HG03558 (cell line): ENCODE measurements around the gene GOT1.

Experiments
- ATAC-seq: cut with Tn5 transposase; IDR thresholded peaks from one replicate; pipeline ENCODE4 v1.9.1; 2021; ENCODE audit warnings: moderate number of reproducible peaks; ENCODE audit not compliant: unreplicated experiment; ENCODE audit errors: extremely low read depth

Gene GOT1

DNA sequence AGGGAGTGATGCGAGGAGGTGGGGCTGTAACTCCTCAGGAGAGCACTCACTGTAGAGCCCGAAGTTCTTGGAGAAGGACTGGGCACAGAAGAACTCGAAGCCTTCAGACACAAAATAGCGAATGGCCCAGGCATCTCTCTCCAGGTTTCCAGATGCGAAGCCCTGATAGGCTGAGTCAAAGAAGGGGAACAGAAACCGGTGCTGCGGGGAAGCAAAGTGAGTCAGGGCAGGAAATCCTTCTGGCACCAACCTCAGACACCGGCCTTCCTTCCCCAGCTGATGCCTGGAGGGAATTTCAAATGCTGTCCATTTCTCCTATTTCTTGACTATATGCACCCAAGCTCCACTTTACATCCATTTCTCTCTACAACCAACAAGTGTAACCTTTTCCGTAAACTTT is 26.8 kb downstream of the GOT1 start:
- no peak for ATAC-seq

DNA sequence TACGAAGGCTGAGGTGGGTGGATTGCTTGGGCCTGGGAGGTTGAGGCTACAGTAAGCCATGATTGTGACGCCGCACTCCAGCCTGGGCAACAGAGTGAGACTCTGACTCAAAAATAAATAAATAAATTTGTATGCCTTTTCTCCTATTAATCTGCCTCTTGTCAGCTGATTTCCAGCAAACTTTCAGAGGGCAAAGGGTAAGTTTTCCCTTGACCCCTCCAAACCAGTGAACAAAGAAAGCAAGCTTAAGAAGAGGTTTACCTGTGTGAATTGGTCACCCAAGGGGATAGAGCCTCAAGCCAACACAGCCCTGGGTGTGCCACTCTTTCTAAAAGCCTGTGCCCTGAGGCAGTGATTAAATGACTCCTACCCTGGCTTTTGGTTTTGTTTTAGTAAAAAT is 30.8 kb downstream of the GOT1 start:
- no peak for ATAC-seq

DNA sequence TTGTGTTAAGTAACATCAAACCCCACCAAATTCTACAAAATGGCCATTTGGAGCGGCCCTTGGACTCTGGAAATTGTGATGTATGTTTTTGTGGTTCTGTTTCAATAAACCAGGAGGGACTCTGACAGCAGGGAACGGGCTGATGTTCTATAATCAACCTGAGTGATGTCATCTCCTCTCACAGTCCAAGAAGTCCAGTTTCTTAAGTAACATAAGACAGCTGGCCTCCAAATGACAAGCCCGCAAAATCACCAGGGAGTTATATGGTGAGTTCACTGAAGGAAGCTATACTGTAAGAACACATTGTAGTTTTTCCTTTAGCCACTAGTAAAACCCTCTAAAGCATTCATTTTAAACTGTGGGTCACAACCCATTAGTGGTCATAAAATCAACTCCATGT is 34.0 kb downstream of the GOT1 start:
- no peak for ATAC-seq

DNA sequence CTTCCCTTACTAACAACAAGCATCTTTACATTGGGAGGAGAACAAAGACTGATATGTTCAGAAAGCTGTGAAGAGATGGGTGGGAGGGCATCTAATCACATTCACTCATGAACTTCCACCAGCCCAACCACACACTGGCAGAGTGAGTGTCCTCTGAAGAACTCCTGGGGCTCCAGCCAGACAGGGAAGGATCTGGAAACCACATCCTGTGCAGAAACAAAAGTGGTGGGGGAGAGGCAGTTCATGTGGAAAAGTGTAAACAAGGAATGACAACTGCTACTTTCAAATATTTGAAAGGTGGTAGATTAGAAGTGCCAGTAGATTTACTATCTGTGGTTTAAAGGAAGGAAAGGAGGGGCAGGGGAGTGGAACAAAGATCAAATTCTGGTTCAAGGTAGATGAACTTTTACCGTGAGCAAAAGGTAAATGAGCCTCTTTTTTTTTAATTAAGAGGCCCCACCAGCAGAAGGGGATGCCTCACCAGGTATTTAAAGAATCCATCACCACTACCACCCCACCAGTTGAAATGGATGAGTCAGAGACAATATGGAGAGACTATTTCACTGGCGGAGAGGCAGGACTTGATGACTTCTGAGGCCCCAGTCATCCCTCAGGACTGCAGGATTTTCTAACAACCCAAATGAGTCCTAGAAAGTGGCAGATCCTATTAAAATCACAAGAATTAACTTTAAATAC is 34.5 kb downstream of the GOT1 start:
- ATAC-seq, result no peak

DNA sequence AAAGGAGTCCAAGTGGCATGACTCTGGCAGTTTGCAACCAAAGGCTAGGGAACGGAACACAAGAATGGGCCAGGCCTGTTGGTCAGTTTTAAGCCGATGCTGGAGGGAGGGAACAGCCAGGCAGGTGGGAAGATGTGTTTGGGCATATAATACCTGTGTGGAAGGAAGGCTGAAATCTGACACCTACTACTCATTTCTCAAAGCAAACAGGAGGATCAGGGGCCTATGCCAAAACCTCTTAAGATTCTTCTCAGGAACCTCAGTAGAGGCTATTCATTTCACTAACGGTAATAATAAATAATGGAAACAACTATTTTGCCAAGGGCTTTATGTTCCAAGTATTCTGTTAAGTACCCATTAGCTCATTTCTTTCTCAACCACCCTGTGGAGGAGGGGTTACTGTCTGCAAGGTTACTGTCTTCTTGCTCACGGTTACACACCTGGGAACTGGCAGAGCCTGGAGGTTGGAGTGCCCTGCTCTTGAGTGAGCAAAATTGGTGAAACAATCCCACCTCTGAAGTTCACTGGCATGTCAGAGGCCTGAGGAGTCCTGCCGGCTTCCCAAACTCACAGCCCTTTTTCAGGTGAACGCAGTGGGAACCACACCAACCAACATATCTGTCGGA is 35.5 kb downstream of the GOT1 start:
- ATAC-seq, result no peak

DNA sequence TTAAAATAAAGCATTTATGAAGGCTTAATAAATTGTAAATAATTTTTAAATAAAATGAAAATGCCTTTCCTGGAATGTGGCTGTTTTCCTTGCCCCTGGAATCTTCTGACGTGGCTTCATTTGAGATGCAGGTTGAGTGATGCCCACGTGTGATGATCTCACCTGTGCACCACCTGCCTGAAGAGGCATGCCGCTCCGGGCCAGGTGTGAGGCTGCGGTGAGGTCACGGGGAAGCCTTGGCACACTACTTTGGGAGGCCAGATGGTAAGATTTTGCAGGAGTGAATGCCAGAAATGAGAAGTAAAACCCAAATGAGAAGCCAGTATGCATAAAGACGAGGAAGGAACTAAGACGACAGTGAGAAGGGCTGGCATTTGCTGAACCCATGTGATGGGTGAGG is 36.2 kb downstream of the GOT1 start:
- ATAC-seq, result no peak

DNA sequence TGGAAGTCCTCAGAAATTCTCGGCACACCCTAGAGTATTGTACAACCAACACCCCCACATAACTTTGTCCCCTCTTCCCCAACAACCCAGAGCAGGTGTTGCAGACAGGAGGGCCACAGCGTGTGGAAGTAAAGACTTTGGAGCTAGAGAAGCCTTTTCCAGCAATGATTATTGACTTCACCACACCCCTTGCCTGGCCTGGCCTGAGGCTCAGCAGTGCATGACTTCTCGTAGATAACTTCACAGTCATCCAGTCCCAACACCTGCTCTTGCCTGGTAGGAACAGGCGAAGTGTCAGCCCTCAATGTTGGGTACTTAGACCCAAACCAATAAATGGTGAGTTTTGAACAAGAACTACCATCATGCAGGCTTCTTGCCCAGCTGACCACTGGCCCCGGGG is 36.7 kb downstream of the GOT1 start:
- no peak for ATAC-seq

DNA sequence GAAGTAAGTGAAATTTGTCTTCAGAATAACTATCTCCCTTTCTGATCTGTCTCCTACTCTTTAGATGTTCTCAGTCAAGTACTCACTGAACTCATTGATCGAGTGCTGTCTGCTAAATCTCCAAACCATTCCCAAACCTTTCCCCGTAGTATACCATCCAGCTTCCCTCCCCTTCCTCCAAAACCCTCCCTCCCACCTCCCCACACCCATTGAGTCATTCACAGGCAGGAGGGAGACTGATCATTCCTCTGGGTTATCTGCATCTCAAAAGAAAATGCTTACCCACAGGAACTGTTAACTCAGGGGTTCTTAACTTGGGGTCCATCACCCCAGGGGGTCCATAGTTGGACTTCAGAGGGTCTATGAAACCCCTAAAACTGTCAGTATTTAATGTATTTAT is 37.4 kb downstream of the GOT1 start:
- ATAC-seq, result no peak

DNA sequence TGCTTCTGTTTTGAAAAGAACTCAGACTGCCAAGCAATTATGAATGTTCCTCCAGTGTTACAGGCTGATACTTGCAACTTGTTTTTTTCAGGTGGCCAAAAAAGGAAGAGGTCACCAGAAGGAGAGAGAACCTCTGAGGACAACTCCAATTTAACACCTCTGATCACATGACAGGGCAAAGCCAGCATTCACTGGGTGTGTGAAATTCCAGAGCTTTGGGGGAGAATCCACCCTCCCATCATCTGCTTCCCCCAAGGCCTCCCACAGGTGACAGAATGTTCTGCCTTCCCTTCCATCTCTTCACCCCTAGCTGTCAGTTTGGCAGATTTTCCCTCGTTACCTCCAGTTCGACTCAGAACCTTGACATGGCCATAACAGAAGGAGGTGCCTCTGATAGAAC is 39.1 kb downstream of the GOT1 start:
- no peak for ATAC-seq

DNA sequence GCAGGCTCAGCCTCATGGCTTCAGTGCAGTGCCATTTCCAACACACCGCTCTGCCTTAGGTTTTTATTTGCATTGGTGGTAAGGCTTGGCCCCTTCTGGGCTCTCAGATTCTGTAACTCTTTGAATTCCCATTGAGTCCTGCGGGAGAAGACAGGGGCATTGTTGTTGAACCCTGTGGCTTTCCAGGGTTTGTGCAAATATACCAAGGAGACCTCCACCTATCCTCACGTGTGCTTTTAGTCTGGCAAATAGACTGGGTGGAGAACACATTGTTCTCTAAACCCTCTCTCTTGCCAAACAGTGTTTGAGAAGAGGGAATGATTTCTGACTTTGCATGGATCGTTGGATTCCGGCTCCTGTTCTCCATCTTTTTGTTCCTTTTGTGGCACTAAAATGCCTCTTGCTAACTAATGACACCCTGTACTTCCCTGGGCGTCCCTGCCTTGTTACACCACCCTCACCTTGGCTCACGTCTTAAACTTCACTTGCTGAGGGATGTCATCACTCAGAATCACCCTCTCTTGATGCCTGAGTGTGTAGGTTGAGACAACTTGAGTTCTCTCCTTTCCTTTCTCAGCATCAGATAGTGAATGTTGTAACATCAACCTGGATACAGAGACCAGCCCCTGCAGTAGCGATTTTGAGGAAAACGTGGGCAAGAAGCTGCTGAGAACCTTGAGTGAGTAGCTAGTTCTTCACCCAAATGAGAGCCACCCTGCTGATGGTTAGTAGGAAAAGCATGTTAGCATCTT is 40.5 kb downstream of the GOT1 start:
- no peak for ATAC-seq

DNA sequence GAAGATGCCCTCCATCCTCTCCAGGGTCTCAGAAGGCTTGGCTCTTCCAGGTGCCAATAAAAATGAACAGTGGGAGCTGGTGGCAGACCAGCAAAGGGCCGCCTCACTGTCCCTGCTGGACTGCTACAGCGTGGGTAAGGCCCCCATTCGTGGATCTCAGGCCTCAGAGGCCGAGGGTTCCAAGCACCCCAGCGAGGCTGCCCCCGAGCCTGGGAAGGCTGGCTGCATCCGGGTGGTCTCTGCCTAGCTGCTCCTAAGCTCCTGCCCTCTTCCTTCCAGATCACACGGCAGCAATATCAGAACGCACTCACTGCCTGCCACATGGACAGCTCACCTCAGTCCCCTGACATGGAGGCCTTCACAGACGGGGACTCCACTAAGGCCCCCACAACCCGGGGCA is 42.9 kb downstream of the GOT1 start:
- no peak for ATAC-seq

DNA sequence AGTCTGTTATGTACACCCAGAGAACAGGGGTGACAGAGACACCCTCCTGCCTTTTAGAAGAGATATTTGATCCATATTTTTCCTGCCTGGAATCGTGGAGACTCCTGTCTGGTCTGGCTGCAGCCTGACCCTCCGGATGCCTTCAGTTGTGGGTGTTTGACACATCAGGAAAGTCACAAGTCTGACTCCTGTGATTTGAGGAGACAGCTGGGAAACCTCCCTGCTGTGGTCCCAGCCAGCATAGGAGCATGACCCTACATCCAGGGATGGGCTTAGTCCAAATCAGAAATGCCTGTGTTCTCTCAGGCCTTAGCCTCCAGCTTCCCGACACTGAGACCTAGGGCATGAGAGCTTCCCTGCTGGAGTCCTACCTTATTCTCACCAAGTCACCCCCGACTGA is 43.4 kb downstream of the GOT1 start:
- ATAC-seq, result no peak

DNA sequence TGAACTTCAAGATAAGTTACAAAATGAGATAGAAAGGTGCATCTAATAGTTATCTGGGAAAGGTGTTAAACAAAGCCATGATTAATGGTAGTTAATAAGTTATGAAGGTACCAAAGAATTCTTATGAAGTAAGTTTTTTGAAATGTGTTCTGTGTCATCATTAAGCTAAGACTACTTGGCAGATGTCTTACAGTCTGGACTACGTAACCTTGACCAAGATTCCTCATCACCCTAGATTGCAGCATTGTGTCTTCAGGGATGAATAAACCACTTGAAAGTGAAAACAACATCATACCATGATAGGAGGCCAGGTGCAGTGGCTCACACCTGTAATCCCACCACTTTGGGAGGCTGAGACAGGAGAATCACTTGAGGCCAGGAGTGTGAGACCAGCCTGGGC is 48.2 kb downstream of the GOT1 start:
- ATAC-seq, result no peak

DNA sequence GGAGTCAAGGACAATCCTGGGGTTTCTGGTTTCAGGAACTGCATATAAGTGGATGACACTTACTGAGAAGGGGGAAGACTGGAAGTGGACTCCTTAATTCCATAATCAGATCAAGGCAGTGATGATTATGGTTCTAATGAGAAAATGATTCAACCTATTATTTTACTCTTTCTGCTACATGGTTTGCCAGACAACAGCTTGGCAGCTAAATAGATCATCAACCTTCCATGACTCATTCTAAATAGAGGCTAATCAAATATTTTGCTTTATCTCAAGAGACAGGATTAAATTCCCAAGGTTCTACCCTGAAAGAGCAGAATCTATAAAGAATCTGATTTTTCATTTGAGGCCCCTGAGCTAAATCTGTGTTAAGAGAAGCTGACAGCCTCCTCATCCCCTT is 55.0 kb downstream of the GOT1 start:
- ATAC-seq, result no peak

DNA sequence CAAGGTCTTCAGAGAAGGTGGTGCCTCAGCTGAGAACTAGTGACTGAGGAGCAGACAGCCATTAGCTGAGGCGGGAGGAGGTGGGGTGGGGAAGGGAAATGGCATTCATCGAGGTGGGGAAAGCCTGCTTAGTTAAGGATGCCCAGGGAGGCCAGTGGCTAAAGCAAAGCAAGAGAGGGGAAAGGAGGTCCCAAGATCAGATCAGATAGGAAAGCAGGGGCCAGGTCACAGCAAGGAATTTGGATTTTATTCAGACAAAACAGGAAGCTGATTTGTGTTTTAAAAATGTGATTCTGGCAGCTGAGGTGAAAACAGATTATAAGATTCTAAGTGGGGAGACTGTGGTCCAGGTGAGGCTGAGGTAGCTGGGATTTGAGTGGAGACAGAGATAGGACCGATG is 55.5 kb downstream of the GOT1 start:
- no peak for ATAC-seq

DNA sequence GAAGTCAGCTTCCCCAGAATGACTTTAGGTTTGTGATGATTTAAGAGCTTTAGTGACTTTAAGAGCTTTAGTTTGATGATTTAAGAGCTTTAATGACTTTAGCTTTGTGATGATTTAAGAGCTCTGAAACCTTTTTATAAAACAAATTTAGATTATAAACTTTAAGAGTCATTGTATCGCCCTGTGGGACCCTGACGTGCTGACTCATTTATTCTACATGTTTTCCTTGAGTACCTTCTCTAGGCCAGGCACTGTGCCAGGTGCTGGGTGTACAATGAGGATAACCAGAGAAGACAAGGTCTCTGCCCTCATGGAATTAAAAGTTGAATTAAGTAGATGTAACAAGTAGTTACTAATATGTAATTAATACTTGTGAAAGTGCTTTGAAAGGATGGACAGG is 55.9 kb downstream of the GOT1 start:
- ATAC-seq, result no peak

DNA sequence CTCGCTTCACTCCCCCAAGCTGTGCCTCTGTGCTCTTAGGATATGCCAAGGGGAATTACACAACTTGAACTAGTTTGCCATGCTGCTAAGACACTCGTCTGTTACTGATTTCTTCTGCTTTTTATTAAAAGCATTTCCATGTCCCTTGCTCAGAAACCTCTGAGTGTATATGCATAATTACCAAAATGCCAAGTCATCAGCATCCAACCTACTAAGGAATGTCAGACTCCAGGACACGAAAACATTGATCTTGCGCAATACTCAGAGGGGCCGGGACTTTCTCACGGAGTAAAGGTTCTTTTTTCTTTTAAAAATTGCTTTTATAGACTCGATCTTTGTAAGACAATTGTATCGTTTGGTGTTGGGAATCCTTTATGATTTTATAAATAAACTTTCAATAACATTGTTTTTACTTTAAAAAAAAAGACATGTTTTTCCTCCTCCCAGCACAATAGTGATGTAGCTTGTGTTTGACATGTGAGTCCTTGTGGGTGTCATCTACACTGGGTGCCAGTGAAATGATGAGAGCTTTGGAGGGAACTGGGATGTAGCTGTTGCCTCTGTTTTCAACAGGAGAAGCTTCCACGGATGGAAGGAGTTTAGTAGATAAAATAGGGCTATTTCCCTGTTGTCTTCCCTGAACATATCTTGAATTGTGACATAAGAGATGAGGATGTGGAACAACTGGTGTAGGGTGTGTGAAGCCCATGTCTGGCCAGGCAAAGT is 57.7 kb downstream of the GOT1 start:
- no peak for ATAC-seq

DNA sequence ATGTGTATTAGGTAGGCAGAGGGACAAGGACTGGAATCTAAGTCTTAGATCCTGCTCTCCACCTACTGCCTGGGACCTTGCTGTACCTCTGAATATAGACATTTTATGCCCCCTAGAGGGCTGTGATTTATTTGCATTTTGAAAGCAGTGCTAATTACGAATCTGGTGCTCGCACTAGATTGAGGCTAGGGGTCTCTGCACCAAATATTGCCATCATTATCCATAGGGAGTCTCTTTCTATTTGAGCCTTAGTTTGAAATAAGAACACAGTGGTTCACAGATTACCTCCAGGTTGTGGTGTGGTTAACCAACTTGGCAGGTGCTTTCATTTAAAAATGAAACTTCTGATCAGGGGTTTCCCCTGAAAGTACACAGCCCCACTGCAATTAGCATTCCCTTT is 59.4 kb downstream of the GOT1 start:
- ATAC-seq, result peak; percentile 74

DNA sequence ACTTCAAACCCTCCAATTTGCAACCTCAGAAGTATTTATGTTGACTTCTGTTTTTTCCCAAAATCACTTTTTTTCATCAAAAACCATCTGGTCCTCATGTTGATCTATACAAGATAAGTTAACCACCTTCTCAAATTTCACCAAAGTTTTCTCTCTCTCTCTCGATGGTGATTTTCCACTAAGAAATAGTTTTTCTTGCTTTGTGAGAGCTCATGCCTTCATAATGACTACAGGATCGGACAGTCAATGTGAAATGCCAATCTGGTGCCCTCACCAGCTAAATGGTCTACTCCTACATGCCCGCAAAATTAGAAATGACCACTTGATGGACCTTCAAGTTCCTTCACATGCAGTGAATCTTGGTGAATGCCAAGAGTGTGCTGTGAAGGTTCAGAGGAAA is 60.9 kb downstream of the GOT1 start:
- no peak for ATAC-seq

DNA sequence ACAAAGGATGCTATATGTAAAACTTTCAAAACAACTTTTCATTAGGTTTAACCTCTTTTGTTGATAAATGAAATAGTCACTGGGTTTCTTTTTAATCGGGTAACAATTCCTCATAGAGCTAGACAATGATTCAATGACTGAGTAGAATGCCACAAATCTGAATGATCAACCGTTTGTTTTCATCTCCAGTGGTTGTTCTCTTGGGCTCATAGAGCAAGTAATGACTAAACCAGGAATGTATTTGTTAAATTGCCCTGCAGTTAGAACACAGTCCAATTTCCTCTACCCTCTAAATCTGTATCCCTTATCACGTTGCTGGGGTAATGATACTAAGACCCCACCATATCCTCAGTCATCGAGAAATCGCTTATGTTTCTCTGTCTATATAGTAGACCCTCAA is 61.3 kb downstream of the GOT1 start:
- ATAC-seq, result no peak

DNA sequence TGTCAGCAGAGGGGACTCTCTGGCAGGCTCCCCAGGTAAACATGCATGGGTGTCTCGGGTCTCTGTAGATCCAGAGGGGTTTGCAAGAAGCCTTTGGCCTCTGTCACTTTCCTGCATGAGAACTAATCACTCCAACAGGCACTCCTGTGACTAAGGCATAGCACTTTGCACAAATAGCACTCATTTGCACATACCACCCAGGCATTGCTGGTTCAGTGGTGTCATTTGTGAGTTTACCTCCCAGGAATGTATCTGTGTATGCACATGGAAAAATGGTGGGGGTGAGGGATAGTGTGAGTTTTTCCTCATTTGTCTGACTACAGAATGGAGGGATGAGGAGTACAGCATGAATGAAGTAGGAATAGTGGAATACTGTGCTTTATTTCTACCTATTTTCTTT is 61.8 kb downstream of the GOT1 start:
- ATAC-seq, result no peak
